Subcutaneous abdominal adipose tissue (tissue), 5 donors: ENCODE measurements around the gene C20orf141.
A peak's percentile ranks its signal among the peaks of the same experiment; 100 is the strongest.

Experiments
- H3K27ac ChIP-seq: one replicate; pipeline ENCODE4 v1.7.0; 2013; ENCODE audit warnings: low read depth, mild to moderate bottlenecking, inconsistent platforms, low read length, moderate library complexity
- H3K27me3 ChIP-seq, 5 donors: one replicate each; pipeline ENCODE4 v1.7.0; 2013; ENCODE audit warnings: low read length in 5 of 5, inconsistent platforms in 1 of 5; ENCODE audit not compliant: control insufficient read depth in 5 of 5, insufficient read depth in 4 of 5
- H3K36me3 ChIP-seq, 5 donors: one replicate each; pipeline ENCODE4 v1.7.0; 2013; ENCODE audit warnings: low read length in 5 of 5; ENCODE audit not compliant: control insufficient read depth in 5 of 5, insufficient read depth in 5 of 5
- H3K4me1 ChIP-seq, 5 donors: one replicate each; pipeline ENCODE4 v1.7.0; 2013; ENCODE audit warnings: low read length in 5 of 5, mild to moderate bottlenecking in 3 of 5, moderate library complexity in 1 of 5; ENCODE audit not compliant: control insufficient read depth in 5 of 5, insufficient read depth in 5 of 5
- H3K4me3 ChIP-seq, 5 donors: one replicate each; pipeline ENCODE4 v1.7.0; 2013; ENCODE audit warnings: low read length in 5 of 5, low read depth in 1 of 5
- H3K9ac ChIP-seq, 5 donors: one replicate each; pipeline ENCODE4 v1.7.0; 2013; ENCODE audit warnings: low read length in 5 of 5, mild to moderate bottlenecking in 4 of 5, moderate library complexity in 3 of 5
- H3K9me3 ChIP-seq, 5 donors: one replicate each; pipeline ENCODE4 v1.7.0; 2013; ENCODE audit warnings: low read length in 5 of 5; ENCODE audit not compliant: control insufficient read depth in 5 of 5
- donor health status: healthy.
- donor health status: healthy.
- donor health status: healthy.
- donor health status: healthy.
- donor health status: healthy.

The C20orf141 gene

DNA sequence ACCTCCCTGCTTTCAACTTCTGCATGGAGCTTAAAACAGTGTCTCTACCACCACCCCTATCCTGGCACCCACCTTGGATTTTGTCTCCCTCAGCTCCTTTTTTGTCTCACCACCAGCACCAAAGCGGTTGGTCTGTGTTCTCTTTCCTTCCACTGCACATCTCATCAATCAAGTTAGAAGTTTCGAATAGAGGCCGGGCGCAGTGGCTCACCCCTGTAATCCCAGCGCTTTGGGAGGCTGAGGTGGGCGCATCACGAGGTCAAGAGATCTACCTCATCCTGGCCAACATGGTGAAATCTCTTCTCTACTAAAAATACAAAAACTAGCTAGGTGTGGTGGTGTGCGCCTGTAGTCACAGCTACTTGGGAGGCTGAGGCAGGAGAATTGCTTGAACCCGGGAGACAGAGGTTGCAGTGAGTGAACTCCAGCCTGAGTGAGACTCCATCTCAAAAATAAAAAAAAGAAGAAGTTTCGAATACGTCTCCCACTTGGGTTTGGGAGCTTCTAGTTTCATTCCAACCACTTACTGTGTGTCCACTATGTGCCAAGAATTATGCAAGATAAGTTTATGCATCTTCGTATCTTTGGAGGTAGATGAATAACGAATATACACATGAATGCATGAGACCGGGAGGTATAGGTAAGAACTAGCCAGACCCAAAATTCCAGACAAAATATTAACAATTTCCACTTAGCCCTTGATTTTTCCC lies 19.8 kb downstream of the C20orf141 start:
- no peaks in the 10 kb centered on the region for H3K27me3 ChIP-seq
- H3K36me3 ChIP-seq, result peaks cover 0 to 26% (median 13%) of the 10 kb centered on the region in 5 donors
- H3K4me3 ChIP-seq, result no peak overlapping the region
- no peak overlapping the region for H3K27ac ChIP-seq
- H3K9me3 ChIP-seq, result no peaks in the 10 kb centered on the region
- no peak overlapping the region for H3K9ac ChIP-seq
- peaks cover 0 to 6% (median 2%) of the 10 kb centered on the region in 5 donors for H3K4me1 ChIP-seq

- H3K36me3 ChIP-seq, result peaks cover 0 to 26% (median 13%) of the 10 kb centered on the region in 5 donors
- H3K27me3 ChIP-seq, result no peaks in the 10 kb centered on the region
- H3K9ac ChIP-seq, result no peak overlapping the region
- H3K4me1 ChIP-seq, result peaks cover 0 to 14% (median 8%) of the 10 kb centered on the region in 5 donors
- no peaks in the 10 kb centered on the region for H3K9me3 ChIP-seq
- H3K4me3 ChIP-seq, result no peak overlapping the region
- no peak overlapping the region for H3K27ac ChIP-seq
These were observed 20.6 kb downstream of the C20orf141 start for GRCh38 chr20:2835331-2835796.

DNA sequence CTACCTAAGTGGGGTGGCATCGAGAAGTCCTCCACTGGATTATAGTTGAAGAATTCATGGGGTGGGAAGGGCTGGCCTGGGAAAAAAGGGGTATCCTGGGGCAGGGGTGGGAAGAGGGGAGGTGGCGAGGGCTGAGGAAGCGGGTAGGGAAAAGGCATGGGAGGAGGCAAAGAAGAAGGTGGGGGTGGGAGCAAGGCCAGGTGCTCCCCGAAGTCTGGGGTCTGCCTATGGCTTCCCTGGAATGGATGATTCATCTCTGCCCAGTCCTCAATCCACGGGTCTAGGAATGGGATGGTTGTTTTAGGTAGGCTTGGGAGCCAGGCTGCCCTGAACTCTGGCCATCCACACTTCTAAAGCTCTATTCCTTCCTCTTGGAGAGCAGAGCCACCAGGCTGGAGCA lies 21.2 kb downstream of the C20orf141 start:
- H3K27me3 ChIP-seq, result no peaks in the 10 kb centered on the region

DNA sequence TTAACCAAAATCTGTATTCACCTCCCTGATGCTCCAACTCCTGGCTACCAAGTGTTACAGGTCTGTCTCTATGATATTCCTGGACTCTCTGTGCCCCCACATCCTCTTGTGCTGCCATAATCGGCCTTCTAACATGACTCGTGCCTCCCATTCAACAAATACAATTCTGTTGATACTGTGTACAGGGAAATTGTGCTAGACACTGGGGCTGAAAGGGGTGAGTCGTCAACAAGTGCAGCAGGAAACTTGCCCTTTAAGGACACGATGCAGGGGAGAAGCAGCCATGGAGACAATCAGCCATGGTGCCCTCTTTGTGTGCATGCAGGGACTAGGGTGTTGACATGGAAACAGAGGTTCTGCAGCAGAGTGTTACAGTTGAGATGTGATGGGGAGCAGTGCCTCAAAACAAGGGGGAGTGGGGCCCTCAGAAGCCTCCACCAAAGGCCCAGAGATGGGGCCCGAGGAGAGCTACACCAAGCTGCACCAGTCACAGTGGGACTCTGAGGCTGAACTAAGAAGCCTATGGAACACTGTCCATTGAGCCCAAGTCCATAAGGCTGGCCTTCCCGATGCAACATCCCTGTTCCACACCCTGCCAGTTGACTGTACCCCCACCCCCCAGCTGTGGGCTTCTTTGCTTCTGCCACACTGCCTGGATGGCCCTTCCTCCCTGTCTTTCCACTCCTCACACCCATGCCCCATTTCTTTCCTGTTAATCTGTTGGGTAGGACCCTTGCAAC lies 22.6 kb downstream of the C20orf141 start:
- H3K9me3 ChIP-seq, result no peaks in the 10 kb centered on the region
- no peaks in the 10 kb centered on the region for H3K27me3 ChIP-seq
- peaks cover 0 to 26% (median 13%) of the 10 kb centered on the region in 5 donors for H3K36me3 ChIP-seq
- H3K4me3 ChIP-seq, result no peak overlapping the region
- peaks cover 3 to 25% (median 18%) of the 10 kb centered on the region in 5 donors for H3K4me1 ChIP-seq
- no peak overlapping the region for H3K9ac ChIP-seq
- H3K27ac ChIP-seq, result no peak overlapping the region

More for the DNA sequence above, 21.2 kb downstream of the C20orf141 start:
- Histone ChIP-seq H3K4me1 (peaks cover 0 to 17% (median 9%) of the 10 kb centered on the region in 5 donors), H3K27ac (no peak overlapping the region), H3K4me3 (no peak overlapping the region), H3K9ac (no peak overlapping the region), H3K9me3 (no peaks in the 10 kb centered on the region), H3K36me3 (peaks cover 0 to 26% (median 13%) of the 10 kb centered on the region in 5 donors)

GRCh38 chr20:2838170-2838797 lies 23.5 kb downstream of the C20orf141 start:
- Histone ChIP-seq H3K4me3 (no peak overlapping the region), H3K27me3 (no peaks in the 10 kb centered on the region), H3K9me3 (no peaks in the 10 kb centered on the region), H3K9ac (no peak overlapping the region), H3K4me1 (peaks cover 3 to 25% (median 18%) of the 10 kb centered on the region in 5 donors), H3K36me3 (peaks cover 0 to 26% (median 13%) of the 10 kb centered on the region in 5 donors), H3K27ac (no peak overlapping the region)

DNA sequence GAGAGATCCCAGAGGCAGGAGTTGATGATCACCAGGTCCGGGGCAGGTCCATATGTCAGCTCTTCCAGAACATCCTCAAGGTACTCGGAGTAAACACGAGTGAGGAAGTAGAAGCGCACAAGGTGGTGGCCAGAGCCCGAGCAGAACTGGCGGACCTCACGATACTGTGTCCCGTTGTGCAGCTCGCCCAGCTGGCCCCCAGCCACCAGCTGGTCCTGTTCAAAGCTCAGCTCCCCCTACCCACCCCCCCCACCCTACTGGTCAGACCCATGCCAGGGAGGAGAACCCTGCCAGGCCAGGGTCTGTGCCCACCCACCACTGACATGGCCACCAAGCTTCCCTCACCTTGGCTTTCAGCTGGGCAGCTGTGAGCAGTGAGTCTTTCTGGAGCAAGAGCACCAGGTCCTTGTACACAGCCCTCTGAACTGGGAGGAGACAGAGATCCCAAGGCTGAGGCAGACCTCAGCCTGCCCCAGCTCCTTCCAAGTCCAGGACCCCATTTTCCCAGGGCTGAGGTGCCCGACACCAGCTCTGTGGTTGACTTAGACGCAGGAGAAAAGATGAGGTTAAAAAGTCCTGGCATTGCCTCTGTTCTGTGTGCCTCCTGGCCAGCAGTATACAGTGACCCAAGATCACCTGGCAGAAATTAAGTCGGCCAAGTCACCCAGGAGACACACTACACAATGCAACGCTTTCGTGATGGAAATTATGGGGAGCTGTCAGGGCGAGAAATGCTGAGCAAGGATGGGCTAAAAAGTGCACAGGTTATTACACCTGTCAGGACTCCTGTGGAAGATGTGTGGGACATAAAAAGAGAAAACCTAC lies 24.3 kb downstream of the C20orf141 start:
- Histone ChIP-seq H3K27ac (no peak overlapping the region), H3K9me3 (no peaks in the 10 kb centered on the region), H3K4me3 (peak overlapping the region in 2 of 5 donors; percentile 83 to 88), H3K9ac (no peak overlapping the region), H3K27me3 (no peaks in the 10 kb centered on the region), H3K36me3 (peaks cover 0 to 26% (median 13%) of the 10 kb centered on the region in 5 donors), H3K4me1 (peaks cover 3 to 25% (median 18%) of the 10 kb centered on the region in 5 donors)

DNA sequence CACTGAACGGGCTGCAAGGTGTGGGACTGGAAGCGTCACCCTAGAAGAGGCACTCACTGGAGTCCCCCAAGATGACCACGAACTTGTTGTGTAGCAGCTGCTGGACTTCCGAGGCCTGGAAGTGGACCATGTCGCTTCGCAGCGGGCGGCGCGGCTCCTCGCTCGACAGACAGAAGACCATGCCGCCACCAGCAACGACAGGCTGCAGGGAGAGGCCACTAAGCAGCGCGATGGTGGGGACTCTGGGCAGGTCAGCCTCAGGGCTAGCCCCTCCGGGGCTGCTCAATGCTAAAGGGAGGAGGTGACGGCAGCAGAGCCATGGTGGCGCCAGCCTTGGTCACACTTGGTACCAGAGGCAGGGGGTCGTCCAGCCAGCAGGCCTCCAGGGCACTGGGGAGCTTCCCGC lies 24.9 kb downstream of the C20orf141 start:
- Histone ChIP-seq H3K9ac (peak overlapping the region in 3 of 5 donors; percentile 79 to 92 (median 88)), H3K36me3 (peaks cover 4 to 26% (median 13%) of the 10 kb centered on the region in 5 donors), H3K4me3 (peak overlapping the region in 4 of 5 donors; percentile 72 to 91 (median 86)), H3K27ac (peak overlapping the region; percentile 77), H3K4me1 (peaks cover 3 to 25% (median 18%) of the 10 kb centered on the region in 5 donors), H3K27me3 (no peaks in the 10 kb centered on the region), H3K9me3 (no peaks in the 10 kb centered on the region)

GRCh38 chr20:2840138-2840966 lies 25.6 kb downstream of the C20orf141 start, which contains the start of the genes PCED1A and VPS16:
Gene PCED1A (minus strand): TSS chr20:2840655. CDS start chr20:2839912, 743 bp downstream.
Gene VPS16 (plus strand): TSS chr20:2840745. CDS start chr20:2840775, 30 bp downstream.
- H3K36me3 ChIP-seq, result peaks cover 4 to 23% (median 11%) of the 10 kb centered on the region in 5 donors

More at GRCh38 chr20:2840138-2840966, 25.6 kb downstream of the C20orf141 start, which contains the start of the genes PCED1A and VPS16:
- peaks cover 3 to 25% (median 18%) of the 10 kb centered on the region in 5 donors for H3K4me1 ChIP-seq
- H3K9ac ChIP-seq, result peak within 1 kb of the TSS; percentile 79 to 93 (median 88)
- no peaks in the 10 kb centered on the region for H3K9me3 ChIP-seq
- peak within 1 kb of the TSS; percentile 72 to 91 (median 83) for H3K4me3 ChIP-seq
- H3K27me3 ChIP-seq, result no peaks in the 10 kb centered on the region
- H3K27ac ChIP-seq, result peak within 1 kb of the TSS; percentile 77
